ENCODE results near the gene SH3RF3. TPM values are rescaled to one million over a fixed set of nuclear protein-coding genes. Genes with fewer than 3 reads are reported as not detected.

SH3RF3 gene
- total RNA-seq, 1 donor from 2014 or later: 12.3 TPM

DNA sequence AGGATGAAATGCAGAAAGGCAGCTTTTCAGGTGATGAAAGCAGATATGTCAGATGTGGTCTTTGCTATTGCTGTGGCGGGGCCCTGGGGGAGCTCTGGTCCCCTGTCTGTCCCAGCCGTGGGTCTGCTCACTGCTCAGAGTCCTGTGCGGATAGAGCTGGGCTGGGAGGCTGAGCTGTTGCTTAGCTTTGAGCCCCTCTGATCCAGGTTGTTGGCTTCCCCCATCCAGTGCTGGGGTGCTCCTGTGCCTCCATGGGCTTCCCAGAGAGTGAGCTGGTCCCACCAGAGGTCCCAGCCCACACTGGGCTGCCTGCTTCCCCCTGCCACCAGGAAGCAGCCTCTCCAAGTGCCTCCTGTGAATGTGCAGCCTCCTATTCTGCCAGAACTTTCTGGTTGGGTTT, 55.4 kb downstream of the SH3RF3 start:
- no peak for DNase-seq

DNA sequence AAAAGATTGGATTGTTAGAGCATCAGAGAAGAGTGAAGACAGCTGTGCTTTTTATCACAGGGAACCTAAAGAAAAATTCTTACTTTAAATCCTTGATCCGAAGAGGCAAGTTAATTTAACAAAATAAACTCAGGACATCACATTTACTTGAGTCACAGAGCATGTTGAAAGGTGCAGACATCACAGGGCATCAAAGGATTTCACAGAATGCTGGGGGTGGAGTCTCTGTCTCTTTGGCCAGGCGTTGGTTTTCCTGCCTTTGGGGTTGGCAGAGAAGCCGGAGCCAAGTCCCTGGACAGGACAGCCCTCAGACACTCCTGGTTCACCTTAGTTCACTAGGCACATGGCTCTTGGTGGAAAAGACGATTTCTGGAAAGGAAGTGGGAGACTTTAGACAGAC, 56.3 kb downstream of the SH3RF3 start:
- DNase-seq: no peak

DNA sequence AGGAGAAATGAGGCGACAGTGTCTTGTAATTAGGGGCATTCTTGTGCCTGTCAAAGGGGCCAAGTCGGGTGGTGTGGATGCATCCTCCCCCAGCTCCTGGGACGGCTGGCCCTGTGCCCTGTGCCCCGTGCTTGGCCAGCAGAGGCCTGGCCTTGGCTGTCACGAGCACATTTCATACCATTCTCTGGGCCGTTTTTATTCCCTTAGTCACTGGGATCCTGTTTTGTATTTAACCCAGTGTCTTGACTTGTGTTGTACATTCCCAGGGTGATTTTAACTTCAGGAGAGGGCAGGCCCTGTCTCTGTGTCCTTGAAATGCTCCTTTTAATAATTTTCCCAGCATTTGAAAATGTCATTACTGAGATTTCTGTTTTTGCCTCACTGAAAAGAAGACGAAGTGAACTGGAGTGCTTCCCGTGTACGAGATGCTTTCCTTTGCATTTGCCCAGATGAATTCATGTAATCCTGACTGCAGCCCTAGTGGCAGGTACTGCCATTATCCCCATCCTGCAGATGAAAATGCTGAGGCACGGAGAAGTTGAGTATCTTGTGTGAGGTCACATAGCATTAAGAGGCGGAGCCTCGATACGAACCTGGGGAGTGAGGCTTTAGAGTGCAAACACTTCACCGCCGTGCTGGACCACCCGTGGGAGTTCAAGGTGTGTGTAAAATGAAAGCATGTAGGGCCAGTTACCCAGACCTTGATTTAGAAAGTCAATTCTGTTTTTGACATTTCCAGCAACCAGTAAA, 57.0 kb downstream of the SH3RF3 start:
- no peak for DNase-seq

DNA sequence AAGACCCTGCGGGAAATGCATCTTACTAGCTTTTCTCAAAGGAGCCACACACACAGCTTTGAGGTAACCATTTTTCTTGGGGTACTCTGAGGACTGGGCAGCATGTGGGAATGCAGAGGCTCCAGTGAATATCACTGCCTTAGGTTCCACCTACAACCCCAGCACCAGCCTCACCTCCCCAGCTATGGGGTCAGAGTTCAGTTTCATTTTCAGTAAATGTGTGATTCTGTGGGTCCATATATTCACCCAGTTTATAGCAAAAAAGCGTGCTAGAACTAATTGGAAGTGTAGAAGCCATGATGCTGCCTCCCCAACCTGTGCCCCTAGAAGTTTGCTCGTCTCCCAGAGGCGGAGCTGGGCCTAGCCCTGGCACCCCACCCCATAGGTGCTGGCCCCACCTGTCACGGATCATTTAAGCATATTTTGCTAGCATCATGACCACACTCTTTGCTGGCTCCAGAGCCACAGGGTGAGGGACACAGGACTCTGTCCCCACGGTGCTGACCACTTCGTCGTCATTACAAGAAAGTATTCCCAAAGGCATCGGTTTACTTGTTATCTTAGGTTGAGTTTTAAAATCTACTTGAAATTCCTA, 57.7 kb downstream of the SH3RF3 start:
- no peak for DNase-seq

DNA sequence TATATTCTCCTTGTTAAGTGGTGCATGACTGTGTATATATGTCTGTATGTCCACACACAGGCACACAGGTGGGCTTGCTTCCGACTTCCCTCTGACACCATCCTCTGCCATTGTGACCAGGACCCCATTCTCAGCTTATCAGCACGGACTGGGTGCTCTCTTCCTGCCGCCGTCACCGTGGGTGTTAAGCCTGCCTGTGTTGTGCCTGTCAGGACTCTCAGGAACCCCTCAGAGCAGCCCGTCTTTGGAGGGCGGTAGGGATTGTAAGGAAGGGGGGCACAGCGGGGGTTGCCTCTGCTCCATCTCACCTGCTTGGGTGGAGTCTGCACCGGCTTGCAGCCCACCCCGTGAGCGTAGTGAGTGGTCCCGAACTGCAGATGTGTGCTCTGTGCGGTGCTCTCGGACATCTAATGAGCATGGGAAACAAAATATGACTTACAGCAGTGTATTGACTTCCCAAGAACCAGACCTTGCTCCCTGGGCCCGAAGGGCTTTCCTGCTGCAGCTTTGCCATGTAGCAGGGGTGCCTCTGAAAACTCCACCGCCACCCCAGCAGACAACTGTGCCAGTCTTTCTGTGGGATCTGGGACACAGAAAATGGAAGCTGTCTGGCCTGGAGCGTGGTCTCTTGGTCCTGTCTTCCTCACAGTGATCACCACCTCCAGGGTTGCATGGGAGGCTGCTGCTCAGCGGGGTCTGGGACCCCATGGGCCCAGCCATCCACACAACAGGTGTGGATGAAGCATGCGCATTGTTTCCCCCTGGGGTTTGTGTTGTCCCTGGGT, 58.9 kb downstream of the SH3RF3 start:
- no peak for DNase-seq

DNA sequence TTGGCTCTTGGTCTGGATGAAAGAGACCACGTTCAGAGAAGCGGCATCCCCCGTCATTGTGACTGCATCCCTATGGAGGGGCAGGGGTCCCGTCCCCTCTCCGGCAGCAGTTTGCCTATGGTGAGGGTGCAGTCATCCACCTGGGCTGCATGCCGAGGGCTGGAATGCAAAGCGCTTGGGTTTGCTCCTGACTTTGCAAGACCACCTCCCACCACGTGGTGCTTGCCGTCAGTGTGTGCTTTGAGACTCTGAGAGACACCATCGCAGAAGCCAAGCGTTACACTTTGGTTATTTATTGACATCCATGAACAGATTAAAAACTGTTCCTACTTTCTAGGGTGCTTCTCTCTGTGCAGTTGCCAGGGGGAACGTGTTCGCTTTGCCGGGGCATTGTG, 59.5 kb downstream of the SH3RF3 start:
- no peak for DNase-seq

DNA sequence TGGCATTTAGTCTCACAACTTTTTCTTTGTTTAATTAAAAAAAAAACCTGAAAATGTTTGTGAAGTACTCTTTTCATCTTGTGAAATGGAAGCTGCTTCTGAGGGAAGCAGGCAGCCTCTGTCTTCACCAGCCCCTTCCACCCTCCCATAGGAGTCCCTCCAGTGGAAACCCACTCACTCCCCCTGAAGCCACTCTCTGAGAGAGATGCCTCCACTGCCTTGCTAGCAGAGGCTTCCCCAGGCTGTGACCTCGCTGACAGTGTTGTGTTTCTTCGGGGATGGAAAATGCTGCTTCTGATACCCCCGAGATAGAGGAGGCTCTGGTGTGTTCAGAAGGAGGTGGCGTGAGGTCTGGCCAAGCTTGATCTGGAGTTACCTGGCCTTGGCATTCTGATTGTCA, 59.9 kb downstream of the SH3RF3 start:
- DNase-seq: no peak

DNA sequence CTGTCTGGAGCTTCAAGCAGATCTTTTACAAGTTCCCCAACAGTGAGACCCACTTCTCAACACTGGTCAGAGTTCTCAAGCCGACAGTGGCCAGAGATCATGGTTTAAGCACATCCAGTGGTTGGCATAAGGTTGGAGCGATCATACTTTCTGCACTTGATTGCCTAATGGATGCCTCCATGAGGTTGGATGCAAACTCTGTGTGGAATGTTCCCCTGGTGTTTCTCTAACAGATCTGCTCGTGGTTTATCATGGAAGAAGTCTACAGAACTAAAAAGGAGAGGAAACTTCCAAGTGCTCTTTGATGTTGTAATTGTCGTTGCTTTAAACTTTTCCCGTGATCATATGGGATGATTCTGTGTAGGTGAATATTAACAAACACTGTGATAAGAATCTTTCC, 60.7 kb downstream of the SH3RF3 start:
- DNase-seq: no peak

DNA sequence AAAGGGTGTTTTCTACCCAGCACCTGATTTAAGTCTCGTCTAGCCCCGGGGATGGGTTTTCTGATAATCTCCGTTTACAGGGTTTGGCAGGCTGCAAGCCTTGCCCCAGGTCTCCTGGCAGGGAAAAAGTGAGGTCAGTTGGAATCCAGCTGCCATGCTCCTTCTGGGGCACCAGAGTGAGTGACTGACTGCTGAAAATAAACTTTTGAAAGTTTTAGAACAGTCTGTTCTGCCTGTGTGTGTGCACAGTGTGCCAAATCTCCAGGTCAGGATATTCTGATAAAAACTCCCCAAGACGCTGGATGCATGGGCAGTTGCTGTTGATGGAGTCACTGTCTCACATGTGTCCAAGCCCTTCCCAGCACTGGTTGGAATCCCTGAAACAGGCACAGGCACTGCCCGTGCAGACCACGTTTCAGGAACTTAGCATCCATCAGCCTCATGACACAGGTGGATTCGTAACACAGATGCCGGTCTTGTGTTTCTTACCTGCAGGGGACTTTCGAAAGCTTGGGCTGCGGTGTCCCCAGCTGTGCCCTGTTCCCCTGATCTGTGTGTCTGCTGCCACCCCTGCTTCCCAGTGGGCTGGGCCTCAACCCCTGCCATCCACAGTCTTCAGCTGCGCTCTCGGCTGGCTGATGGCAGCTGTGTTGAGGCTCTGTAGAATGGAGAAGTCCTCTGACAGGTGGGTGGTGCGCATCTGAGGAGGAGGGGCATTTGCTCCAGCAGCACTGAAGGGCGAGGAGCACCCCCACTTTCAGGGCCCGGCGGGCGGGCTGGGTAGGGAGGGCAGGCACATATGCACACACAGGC, 65.0 kb downstream of the SH3RF3 start:
- DNase-seq: no peak

DNA sequence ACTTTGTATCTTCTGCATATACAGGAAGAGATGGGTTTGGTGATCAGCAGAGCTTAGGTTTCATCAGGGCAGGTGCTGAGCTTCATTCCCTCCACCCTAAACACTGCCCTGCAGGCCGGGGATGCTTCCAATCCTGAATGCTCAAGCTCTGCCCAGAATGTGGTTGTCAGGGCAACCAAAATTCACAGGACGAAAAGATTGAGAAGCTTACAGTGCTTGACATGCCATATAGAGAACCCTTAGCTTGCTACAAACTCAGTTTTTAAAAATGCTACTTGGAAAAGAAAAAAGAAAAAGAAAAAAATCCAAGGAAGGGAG, 65.6 kb downstream of the SH3RF3 start:
- no peak for DNase-seq

DNA sequence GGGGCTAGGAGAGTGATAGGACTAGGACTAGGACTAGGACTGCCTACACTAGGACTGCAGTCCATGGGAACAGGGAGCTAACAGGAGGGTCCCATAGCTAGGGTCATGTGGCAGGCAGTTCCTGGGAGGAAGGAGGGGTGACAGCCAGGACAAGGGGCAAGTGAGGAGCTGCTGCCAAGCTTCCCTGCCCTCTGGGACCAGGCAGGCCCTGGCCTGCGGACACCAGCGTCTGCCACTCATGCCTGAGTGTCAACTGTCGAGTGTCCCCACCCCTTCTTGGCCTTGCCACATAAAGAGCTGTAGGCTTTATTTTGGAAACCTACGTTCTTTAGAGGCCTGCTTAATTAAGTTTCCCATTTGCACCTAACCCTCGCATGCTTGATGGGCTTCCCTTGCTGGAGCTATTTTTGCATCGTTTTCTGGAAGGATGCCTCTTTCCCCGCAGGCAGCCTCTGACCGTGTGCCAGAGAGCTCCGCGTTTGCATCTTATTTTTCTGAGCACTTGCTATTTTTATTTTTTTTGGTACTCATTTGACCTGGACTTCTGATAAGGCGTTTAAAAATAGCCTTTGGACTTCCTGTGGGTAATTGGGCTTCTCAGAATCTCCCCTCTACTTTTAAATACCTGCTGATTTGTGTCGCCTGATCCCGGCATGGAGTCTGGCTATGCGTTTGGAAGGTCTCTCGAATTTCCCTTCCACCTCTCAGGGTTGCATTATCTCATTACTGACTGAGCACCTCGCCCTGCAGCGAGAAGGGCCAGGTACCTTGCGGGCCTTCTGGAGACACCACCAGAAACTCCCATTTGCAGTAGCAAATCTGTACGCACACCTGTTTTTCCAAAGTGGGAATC, 66.4 kb downstream of the SH3RF3 start:
- no peak for DNase-seq

DNA sequence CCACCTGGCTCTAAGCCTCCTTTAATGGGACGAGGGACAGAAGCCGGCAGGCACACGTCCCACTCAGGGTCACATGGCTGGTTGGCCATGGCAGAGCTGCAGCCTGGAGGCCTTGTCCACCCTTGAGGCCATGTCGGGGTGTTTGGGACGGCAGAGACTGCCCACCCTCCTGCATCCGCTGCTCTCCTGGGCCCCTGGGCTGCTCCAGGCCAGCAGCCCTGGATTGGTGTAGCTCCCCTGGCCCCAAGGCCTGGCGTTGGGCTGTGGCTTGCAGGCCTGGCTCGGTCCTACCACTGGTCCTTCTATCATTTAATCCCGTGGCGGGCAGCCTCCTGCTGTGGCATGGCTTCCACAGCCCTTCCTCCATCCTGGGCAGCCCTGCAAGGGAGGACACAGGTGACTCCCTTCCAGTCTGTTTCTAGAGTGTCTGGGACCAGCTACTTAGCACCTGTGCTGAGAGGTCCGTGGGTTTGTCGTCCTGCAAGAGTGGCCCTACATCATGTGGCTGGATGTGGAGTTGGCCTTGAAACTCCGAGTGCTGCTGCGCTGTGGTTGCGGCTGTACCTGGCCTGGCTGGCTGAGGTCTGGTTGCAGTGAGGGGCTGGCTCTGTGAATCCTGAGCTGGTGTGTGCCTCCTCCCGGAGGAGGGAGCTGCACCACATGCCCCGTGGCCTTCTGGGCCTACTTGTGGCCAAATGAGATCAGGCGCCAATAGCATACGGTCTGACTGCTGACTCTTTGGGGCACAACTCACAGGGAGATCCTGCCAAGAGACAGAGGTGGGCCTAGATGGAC, 67.3 kb downstream of the SH3RF3 start:
- DNase-seq: no peak

DNA sequence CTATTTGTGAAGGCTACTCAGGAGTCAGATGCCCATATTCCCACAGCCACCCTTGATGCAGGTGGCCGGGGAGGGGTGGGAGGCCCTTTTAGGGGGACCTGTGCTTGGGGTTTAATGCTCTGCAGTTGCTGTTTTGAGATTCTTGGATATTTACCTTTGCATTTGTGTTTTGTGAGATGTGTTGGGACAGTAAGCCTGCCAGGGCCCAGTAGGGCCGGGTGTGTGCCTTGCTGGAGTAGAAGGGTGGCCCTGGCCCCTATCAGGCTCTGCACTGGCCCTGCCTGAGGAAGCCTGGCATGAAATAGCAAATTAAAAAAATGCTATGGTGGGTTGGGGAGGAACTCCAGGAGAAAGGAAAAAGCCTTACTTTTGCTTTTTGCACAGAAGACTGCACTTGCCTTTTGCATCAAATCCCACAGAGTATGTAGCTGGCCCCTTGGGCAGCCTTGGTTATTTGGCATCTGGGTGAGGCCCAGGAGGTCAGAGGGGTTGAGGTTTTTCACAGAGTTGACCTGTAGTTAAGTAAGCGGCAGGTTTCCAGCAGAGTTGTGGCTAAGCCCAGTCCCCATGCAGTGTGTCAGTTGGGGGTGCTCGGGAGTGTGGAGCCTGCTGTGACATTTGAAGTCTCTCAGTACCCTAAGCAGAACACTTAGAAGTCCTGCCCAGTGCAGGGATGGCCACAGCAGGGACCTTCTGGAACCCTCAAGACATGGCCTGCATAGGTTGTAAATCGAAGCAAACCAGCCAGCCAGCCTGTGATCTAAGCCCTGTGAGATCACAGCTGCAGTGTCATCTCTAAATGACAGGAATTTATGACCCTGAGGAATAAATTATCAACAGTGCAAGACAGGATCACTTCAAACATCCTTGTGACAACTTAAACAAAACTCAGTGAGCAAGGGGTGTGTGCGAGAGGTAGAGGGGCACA, 68.8 kb downstream of the SH3RF3 start:
- DNase-seq: no peak

DNA sequence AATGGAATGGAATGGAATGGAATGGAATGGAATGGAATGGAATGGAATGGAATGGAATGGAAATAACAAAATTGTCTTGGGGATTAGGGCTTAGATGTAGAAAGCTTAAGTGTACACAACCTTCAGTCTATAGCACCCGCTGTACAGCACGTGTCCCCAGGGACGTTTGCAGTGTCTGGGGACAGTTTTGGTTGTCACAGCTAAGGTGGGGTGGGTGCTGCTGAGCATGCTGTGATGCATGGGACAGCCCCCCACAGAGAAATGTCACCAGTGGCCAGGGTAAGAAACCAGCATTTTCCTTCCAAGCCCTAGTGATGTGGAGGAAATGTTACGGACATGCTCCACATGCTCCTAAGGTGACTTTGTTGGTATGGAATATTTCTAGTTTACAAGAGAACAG, 70.8 kb downstream of the SH3RF3 start:
- no peak for DNase-seq

DNA sequence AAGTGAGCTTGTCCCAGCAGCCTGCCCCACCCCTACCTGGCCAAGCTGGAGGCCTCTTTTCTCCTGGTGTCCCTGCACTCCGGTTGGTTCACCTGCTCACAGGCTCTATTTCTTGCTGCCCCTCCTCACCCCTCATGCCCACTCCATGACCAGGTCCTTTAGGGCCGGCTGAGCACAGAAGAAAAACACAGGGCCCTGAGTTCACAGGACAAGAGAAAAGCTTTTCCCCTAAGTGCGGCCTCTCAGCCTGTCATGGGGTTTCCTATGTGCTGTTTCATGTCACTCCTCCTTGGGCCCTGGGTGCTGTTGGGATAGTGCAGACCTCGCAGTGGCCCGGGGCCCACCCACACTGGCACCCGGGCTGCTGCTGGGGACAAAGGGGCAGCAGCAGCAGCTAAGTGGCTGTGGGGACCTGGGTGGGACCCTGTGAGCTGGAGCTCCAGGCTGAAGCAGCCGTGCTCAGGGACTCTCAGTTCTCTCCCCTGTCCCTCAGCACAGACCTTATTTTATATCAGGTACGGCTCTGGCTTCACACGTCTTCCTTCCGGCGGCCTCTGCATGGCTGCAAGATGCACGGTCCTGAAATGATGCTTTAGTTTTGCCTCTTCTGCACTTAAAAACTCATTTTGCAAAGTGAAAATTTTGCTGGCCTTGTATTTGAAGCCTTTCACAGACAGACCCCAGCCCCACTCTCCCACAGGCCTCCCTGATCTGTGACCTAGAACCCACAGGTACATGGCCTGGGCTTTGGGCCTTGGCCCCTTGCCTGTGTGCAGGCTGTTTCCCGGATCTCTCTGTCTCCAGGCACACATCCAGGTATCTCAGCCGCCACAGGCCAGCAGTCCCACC, 71.8 kb downstream of the SH3RF3 start:
- DNase-seq: no peak

DNA sequence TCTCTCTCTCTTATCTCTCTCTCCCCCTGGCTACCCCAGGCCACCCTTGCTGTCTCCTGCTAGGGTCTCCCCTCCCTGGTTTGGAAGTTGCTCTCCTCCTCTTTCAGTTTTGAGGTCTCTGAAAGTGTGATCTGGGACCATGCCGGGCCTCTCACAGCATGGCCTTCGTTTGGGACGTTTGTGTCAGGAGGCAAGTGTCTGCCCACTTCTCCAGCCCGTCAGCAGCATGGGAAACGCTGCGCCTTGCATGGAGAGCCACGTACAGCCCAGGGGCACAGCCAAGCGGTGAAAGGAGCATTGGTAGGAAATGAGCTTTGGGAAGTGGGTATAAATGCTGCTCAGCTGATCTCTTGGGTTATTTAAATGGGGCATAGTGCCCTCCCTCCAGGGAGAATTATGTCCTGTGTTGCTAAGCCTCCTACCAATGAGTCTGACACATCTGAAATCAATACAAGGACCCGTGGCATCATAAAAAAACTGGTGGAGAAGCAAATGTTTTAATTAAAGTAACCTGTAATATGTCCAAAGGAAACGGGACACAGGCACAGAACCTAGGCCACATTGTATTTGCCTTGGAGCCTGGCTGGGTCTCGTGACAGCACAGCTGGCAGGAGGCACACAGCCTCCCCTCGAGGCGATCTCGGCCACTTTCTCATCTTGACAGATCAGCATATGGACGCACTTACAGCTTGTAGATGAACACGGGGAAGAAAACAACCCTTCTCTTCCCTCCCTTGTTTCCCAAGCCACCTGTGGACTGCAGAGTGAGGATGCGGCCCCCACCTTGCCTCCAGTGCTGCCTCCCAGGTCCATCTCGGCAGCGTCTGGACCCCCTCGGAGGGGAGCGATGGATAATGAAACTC, 72.7 kb downstream of the SH3RF3 start:
- DNase-seq: no peak

DNA sequence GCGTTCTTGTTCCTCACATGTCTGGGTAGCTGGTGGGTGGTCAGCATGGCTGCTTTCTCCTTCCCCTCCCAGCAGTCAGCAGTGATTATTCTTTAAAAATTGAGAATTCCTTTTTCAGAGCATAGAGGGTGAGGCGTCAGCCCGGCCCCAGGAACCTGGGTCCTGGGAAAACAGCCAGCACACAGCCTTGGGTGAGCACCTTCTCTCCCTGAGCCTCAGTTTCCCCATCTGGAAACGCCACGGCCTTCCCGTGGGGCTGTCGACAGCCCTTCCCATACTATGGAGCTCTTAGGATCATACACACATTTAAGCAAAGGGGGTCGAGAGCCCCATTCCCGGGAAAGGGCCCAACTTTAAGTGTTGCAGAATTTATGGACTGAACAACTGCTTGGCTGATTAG, 73.5 kb downstream of the SH3RF3 start:
- no peak for DNase-seq

All from occipital lobe (tissue), 2 donors.